HG03066 (cell line): ENCODE measurements around the gene DBP.

Experiments used
- ATAC-seq: cut with Tn5 transposase; IDR thresholded peaks from one replicate; pipeline ENCODE4 v1.9.1; 2021; ENCODE audit warnings: low read depth; ENCODE audit not compliant: unreplicated experiment

Gene DBP

GRCh38 chr19:48629297-48629598 is 7.9 kb downstream of the DBP start:
- no peak for ATAC-seq

- ATAC-seq: no peak
These were observed 8.5 kb downstream of the DBP start for GRCh38 chr19:48628486-48629296.

GRCh38 chr19:48627865-48628314 is 9.3 kb downstream of the DBP start:
- no peak for ATAC-seq

- ATAC-seq: no peak
These were observed 9.8 kb downstream of the DBP start for GRCh38 chr19:48627201-48627864.

- ATAC-seq: no peak
These were observed 11.3 kb downstream of the DBP start for GRCh38 chr19:48625891-48626327.

GRCh38 chr19:48624791-48625723 is 12.1 kb downstream of the DBP start:
- ATAC-seq: no peak

- peak; percentile 55 for ATAC-seq
These were observed 13.0 kb downstream of the DBP start for GRCh38 chr19:48624067-48624594.

GRCh38 chr19:48623556-48624066 is 13.6 kb downstream of the DBP start:
- no peak for ATAC-seq

GRCh38 chr19:48619692-48620585 is 17.2 kb downstream of the DBP start:
- ATAC-seq: no peak

GRCh38 chr19:48618916-48619691 is 18.1 kb downstream of the DBP start, which contains the start of the genes RPL18 and SPHK2:
TSS of gene RPL18 (minus strand) at chr19:48619178. CDS start at chr19:48619143, 35 bp downstream.
TSS of gene SPHK2 (plus strand) at chr19:48619506. CDS start at chr19:48620515, 1,009 bp downstream.
- peak; percentile 86 for ATAC-seq

GRCh38 chr19:48618278-48618915 is 18.8 kb downstream of the DBP start:
- ATAC-seq: no peak

GRCh38 chr19:48617146-48617937 is 19.8 kb downstream of the DBP start:
- ATAC-seq: no peak

- no peak for ATAC-seq
These were observed 20.6 kb downstream of the DBP start for GRCh38 chr19:48616491-48617056.

GRCh38 chr19:48616041-48616436 is 21.1 kb downstream of the DBP start:
- ATAC-seq: no peak

- no peak for ATAC-seq
These were observed 21.7 kb downstream of the DBP start for GRCh38 chr19:48615231-48616040.
